H1 (cell line): Measurements from ENCODE around the gene WASHC2A. TPM values are rescaled to one million over a fixed set of nuclear protein-coding genes. Genes with fewer than 3 reads are reported as not detected.
A peak's percentile ranks its signal among the peaks of the same experiment; 100 is the strongest.
"Not testable (repeated sequence)": the region's sequence is repeated elsewhere in the genome, so short reads cannot be mapped to it uniquely, and the experiment has no call there.

Experiments used
- CTCF ChIA-PET: fragments of 300-600 bp; sonication (Branson Sonifier 250); formaldehyde crosslinking; loops from one replicate; lab custom pipeline; 2021; ENCODE audit not compliant: partially characterized antibody; lab: Charles Lee
- POLR2A ChIA-PET: fragments of 300-600 bp; sonication (Branson Sonifier 250); formaldehyde crosslinking; loops from one replicate; lab custom pipeline; 2021; ENCODE audit warnings: inconsistent platforms; ENCODE audit not compliant: partially characterized antibody; lab: Charles Lee
- DNase-seq, 2 experiments: peaks; one replicate each; pipeline versions ENCODE4 v3.0.0 to v3.0.0-alpha.2; 2010 to 2022; ENCODE audit warnings: low spot score in 2 of 2, low read depth in 1 of 2, mixed read lengths in 1 of 2
- FAIRE-seq: peaks from 2 replicates; lab custom pipeline; 2011; peaks lifted over from hg19 to GRCh38; lab: Jason Lieb, UNC
- H2AFZ ChIP-seq: 2 replicates; pipeline ENCODE4 v1.8.1; 2012; ENCODE audit warnings: low read length, inconsistent platforms
- H2AK5ac ChIP-seq: 2 replicates; pipeline ENCODE4 v1.6.1; 2013; ENCODE audit warnings: low read depth, low read length
- H2BK120ac ChIP-seq: replicated peaks from 2 replicates; pipeline ENCODE3; 2013; ENCODE audit warnings: low read depth, low read length, inconsistent platforms
- H2BK12ac ChIP-seq: 2 replicates; pipeline ENCODE4 v1.6.1; 2013; ENCODE audit warnings: low read depth, low read length
- H2BK15ac ChIP-seq: 2 replicates; pipeline ENCODE4 v1.6.1; 2013; ENCODE audit warnings: low read length
- H2BK20ac ChIP-seq: 2 replicates; pipeline ENCODE4 v1.6.1; 2013; ENCODE audit warnings: low read length
- H2BK5ac ChIP-seq: 2 replicates; pipeline ENCODE4 v1.6.1; 2013; ENCODE audit warnings: low read depth, low read length
- H3K14ac ChIP-seq: 2 replicates; pipeline ENCODE4 v1.6.1; 2013; ENCODE audit warnings: inconsistent platforms; ENCODE audit not compliant: insufficient read length
- H3K18ac ChIP-seq: 2 replicates; pipeline ENCODE4 v1.6.1; 2013; ENCODE audit warnings: low read length; ENCODE audit errors: extremely low read depth
- H3K23ac ChIP-seq: 2 replicates; pipeline ENCODE4 v1.6.1; 2013; ENCODE audit warnings: inconsistent platforms; ENCODE audit not compliant: insufficient read length
- H3K23me2 ChIP-seq: 2 replicates; pipeline ENCODE4 v1.6.1; 2013; ENCODE audit warnings: low read depth, low read length
- H3K27ac ChIP-seq: 2 replicates; pipeline ENCODE4 v1.6.1; 2011; ENCODE audit warnings: low read depth, low read length, inconsistent platforms
- H3K27me3 ChIP-seq, 4 experiments: replicated peaks in 1 of 4; 1 replicate in 1 of 4; 2 replicates in 3 of 4; pipeline versions ENCODE4 v1.6.1 to v1.8.1; 2011 to 2013; ENCODE audit warnings: low read length in 3 of 4, mild to moderate bottlenecking in 3 of 4, inconsistent platforms in 2 of 4, mixed read lengths in 2 of 4, moderate library complexity in 1 of 4; ENCODE audit not compliant: control insufficient read depth in 3 of 4, insufficient read depth in 3 of 4; ENCODE audit errors: extremely low read depth in 1 of 4
- H3K36me3 ChIP-seq, 4 experiments: 2 replicates each; pipeline versions ENCODE4 v1.6.1 to v1.8.1; 2011 to 2013; ENCODE audit warnings: mild to moderate bottlenecking in 4 of 4, low read length in 3 of 4, moderate library complexity in 2 of 4, control low read depth in 1 of 4, inconsistent platforms in 1 of 4; ENCODE audit not compliant: insufficient read depth in 4 of 4, control insufficient read depth in 2 of 4
- H3K4ac ChIP-seq: replicated peaks from 2 replicates; pipeline ENCODE3; 2013; ENCODE audit warnings: low read length, low read depth, mixed read lengths, inconsistent platforms; ENCODE audit not compliant: insufficient read length
- H3K4me1 ChIP-seq, 4 experiments: replicated peaks in 1 of 4; 1 replicate in 1 of 4; 2 replicates in 3 of 4; pipeline versions ENCODE4 v1.6.1 to v1.8.1; 2011 to 2013; ENCODE audit warnings: low read length in 3 of 4, inconsistent platforms in 2 of 4, mixed read lengths in 1 of 4; ENCODE audit not compliant: insufficient read depth in 4 of 4, control insufficient read depth in 3 of 4
- H3K4me2 ChIP-seq, 2 experiments: 2 replicates each; pipeline versions ENCODE4 v1.6.1 to v1.8.1; 2011 to 2013; ENCODE audit warnings: low read depth in 2 of 2, low read length in 2 of 2, control low read depth in 1 of 2, inconsistent platforms in 1 of 2, mild to moderate bottlenecking in 1 of 2; ENCODE audit not compliant: insufficient read depth in 1 of 2
- H3K4me3 ChIP-seq, 4 experiments: fragments of 200-600, 300-600 bp in 1 of 4; sonication (generic), shearing (Covaris generic), sonication (Bioruptor Twin) in 1 of 4; 2 replicates each; pipeline versions ENCODE4 v1.5.1 to v1.8.1; 2011 to 2016; ENCODE audit warnings: low read length in 4 of 4, low read depth in 3 of 4, control low read depth in 2 of 4, inconsistent platforms in 2 of 4, mild to moderate bottlenecking in 2 of 4, mixed read lengths in 1 of 4, moderate library complexity in 1 of 4; ENCODE audit not compliant: insufficient read depth in 2 of 4; ENCODE audit errors: extremely low read depth in 1 of 4
- H3K56ac ChIP-seq: replicated peaks from 2 replicates; pipeline ENCODE3; 2013; ENCODE audit warnings: low read depth, mild to moderate bottlenecking, mixed read lengths, low read length, inconsistent platforms; ENCODE audit not compliant: insufficient read length
- H3K79me1 ChIP-seq: 2 replicates; pipeline ENCODE4 v1.6.1; 2013; ENCODE audit warnings: low read depth, low read length, control low read depth
- H3K79me2 ChIP-seq, 2 experiments: 2 replicates each; pipeline versions ENCODE4 v1.6.1 to v1.8.1; 2012 to 2013; ENCODE audit warnings: low read length in 2 of 2, mild to moderate bottlenecking in 2 of 2, inconsistent platforms in 1 of 2; ENCODE audit not compliant: insufficient read depth in 2 of 2, control insufficient read depth in 1 of 2
- H3K9ac ChIP-seq, 4 experiments: replicated peaks in 1 of 4; 1 replicate in 1 of 4; 2 replicates in 3 of 4; pipeline versions ENCODE4 v1.6.1 to v1.8.1; 2011 to 2013; ENCODE audit warnings: low read depth in 3 of 4, low read length in 3 of 4, control low read depth in 2 of 4, mild to moderate bottlenecking in 2 of 4, moderate library complexity in 2 of 4, inconsistent platforms in 1 of 4; ENCODE audit errors: extremely low read depth in 1 of 4
- H3K9me3 ChIP-seq, 2 experiments: 2 replicates each; pipeline versions ENCODE4 v1.6.1 to v1.8.1; 2012 to 2013; ENCODE audit warnings: mild to moderate bottlenecking in 2 of 2, moderate library complexity in 2 of 2, control low read depth in 1 of 2, inconsistent platforms in 1 of 2, low read depth in 1 of 2, low read length in 1 of 2, mixed read lengths in 1 of 2; ENCODE audit not compliant: insufficient read depth in 2 of 2
- H4K20me1 ChIP-seq, 2 experiments: replicated peaks in 1 of 2; 2 replicates each; pipeline versions ENCODE3 to v1.8.1; 2011 to 2013; ENCODE audit warnings: inconsistent platforms in 2 of 2, low read length in 2 of 2, mild to moderate bottlenecking in 1 of 2; ENCODE audit not compliant: insufficient read depth in 2 of 2, control insufficient read depth in 1 of 2
- H4K5ac ChIP-seq: 2 replicates; pipeline ENCODE4 v1.6.1; 2013; ENCODE audit warnings: low read length, low read depth, mixed read lengths, inconsistent platforms; ENCODE audit not compliant: insufficient read length
- H4K8ac ChIP-seq: 2 replicates; pipeline ENCODE4 v1.8.0; 2013; ENCODE audit warnings: mild to moderate bottlenecking, moderate library complexity, low read length, inconsistent platforms; ENCODE audit not compliant: insufficient read depth; ENCODE audit errors: extremely low read depth
- H4K91ac ChIP-seq: replicated peaks from 2 replicates; pipeline ENCODE3; 2013; ENCODE audit warnings: low read length, mixed read lengths, inconsistent platforms; ENCODE audit not compliant: insufficient read length
- RAD21 ChIP-seq, 2 experiments: IDR thresholded peaks in 1 of 2; conservative IDR thresholded peaks in 1 of 2; 2 replicates each; pipeline ENCODE4 v1.6.1; 2011; ENCODE audit warnings: low read depth in 2 of 2, low read length in 2 of 2, improper control_type of control experiment in 1 of 2, inconsistent platforms in 1 of 2, mild to moderate bottlenecking in 1 of 2, moderate library complexity in 1 of 2
- WGBS, 2 experiments: shearing (Covaris generic) in 1 of 2; methylation state at CpG; one replicate each; pipeline versions ENCODE4 v1.1.6 to v1.1.7; 2013 to 2015; ENCODE audit warnings: low lambda C conversion rate in 2 of 2, mixed read lengths in 2 of 2, inconsistent platforms in 1 of 2, low coverage in 1 of 2, missing lambda C conversion rate in 1 of 2; ENCODE audit not compliant: insufficient replicate concordance in 2 of 2, insufficient coverage in 1 of 2, insufficient read length in 1 of 2; ENCODE audit errors: extremely low coverage in 1 of 2, missing lambda C conversion rate in 1 of 2; 5-methylcytosine and 5-hydroxymethylcytosine counted together
- polyA plus RNA-seq, 7 experiments: library from polyadenylated mRNA; depleted of rRNA in 3 of 7; stranded (reverse) in 5 of 7; unstranded in 2 of 7; fragments of >200 nt in 5 of 7; fragments of 200-250 nt in 2 of 7; gene quantifications; 1 replicate in 5 of 7; 2 replicates in 1 of 7; 4 replicates in 1 of 7; pipeline versions ENCODE4 v1.2.1 to v1.2.3, GENCODE V29; 2011 to 2013; ENCODE audit warnings: missing spikeins in 2 of 7, mixed read lengths in 2 of 7
- total RNA-seq: library from RNA; stranded (reverse); fragmentation: NEBNext Ultra II Directional; extraction: Animal tissue kit (Norgen Biotek cat#: 25700); gene quantifications from 2 replicates; pipeline ENCODE4 v1.2.1, GENCODE V29; 2021

The WASHC2A gene
- total and polyA plus RNA-seq, 2 of the 8 experiments (the other 6 are each of a cell fraction or from before 2014, with no cell fraction given), result 7.5 to 29.7 TPM

DNA sequence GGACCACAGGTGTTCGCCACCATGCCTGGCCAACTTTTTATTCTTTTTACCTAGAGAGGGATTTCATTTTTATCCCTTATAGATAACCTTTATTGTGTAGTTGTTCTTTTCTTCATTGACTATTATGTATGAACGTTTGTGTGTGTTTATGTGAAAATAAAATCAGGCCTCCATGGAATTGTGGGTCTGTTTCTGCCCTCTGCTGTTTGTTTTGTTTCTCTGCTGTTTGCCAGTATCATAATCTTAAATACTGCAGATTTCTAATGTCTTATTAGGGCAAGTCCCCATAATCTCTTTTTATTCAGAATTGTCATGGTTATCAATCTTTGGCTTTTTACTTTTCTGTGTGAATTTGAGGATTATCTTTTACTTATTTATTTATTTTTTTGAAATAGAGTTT, 7.8 kb downstream of the WASHC2A start:
- H3K23me2 ChIP-seq, H3K79me1 ChIP-seq, CTCF ChIA-PET, H4K20me1 ChIP-seq, H3K4me2 ChIP-seq, FAIRE-seq, H3K36me3 ChIP-seq, H2BK20ac ChIP-seq, H3K4ac ChIP-seq, H3K56ac ChIP-seq, H3K9me3 ChIP-seq: not testable (repeated sequence)
- WGBS, 2 experiments, result 85% methylated on average over 1 of the region's 2 CpGs; no CpG with 5 or more reads in 1 of the 2 experiments
- TF ChIP-seq RAD21 (IDR thresholded peaks at IDR 0.05 in 1 of 2, conservative IDR thresholded peaks at IDR 0.05 in 1 of 2; ENCODE audit: low read depth in 2 of 2, low read length in 2 of 2), result peak in 1 of 2 experiments; percentile 10; a peak in 1 of 4 replicates
- TF ChIP-seq, all 59 proteins: peak for 1; not testable (repeated sequence) for 58
- H2AK5ac ChIP-seq, H2AFZ ChIP-seq, H3K9ac ChIP-seq, H4K5ac ChIP-seq, H2BK120ac ChIP-seq, POLR2A ChIA-PET, H4K91ac ChIP-seq, H2BK12ac ChIP-seq, H3K79me2 ChIP-seq, H2BK15ac ChIP-seq, H2BK5ac ChIP-seq, H3K18ac ChIP-seq, H3K14ac ChIP-seq, H4K8ac ChIP-seq, H3K4me1 ChIP-seq, DNase-seq, H3K27ac ChIP-seq, H3K4me3 ChIP-seq, H3K23ac ChIP-seq, H3K27me3 ChIP-seq: not testable (repeated sequence)

DNA sequence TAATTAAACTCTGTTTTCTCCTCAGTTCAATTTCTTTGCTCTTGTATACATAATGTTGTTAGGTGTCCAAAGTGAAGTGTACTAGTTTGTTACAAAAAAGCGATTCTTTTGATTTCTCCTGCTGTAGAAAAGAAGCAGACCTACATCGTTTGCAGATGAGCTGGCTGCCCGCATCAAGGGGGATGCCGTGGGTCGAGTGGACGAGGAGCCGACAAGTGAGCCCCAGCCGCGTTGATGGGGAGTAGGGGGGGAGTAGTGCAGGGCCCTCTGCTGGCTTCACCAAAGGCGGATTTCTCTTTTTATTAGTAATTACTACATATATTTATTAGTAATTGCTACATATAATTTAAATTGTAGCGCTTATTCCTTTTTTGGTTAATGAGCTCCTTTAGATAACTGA, 23.6 kb downstream of the WASHC2A start:
- H3K23me2 ChIP-seq, H3K9ac ChIP-seq, H2BK12ac ChIP-seq, H2AK5ac ChIP-seq, H3K4ac ChIP-seq, H2BK15ac ChIP-seq, H4K8ac ChIP-seq, FAIRE-seq, H3K9me3 ChIP-seq, H3K56ac ChIP-seq, H4K20me1 ChIP-seq, H3K23ac ChIP-seq, H3K79me1 ChIP-seq, H4K5ac ChIP-seq, H2BK20ac ChIP-seq, H3K4me2 ChIP-seq, H3K36me3 ChIP-seq, DNase-seq, H4K91ac ChIP-seq, H3K4me1 ChIP-seq, H3K79me2 ChIP-seq, CTCF ChIA-PET, H3K18ac ChIP-seq, H2BK5ac ChIP-seq, H3K27ac ChIP-seq, H3K27me3 ChIP-seq, H2BK120ac ChIP-seq, H3K14ac ChIP-seq, H2AFZ ChIP-seq, POLR2A ChIA-PET, H3K4me3 ChIP-seq: not testable (repeated sequence)
- 80% methylated on average over 1 of the region's 11 CpGs; no CpG with 5 or more reads in 1 of the 2 experiments for WGBS, 2 experiments
